ENCODE data around the gene SYNDIG1. TPM values are rescaled to one million over a fixed set of nuclear protein-coding genes. Genes with fewer than 3 reads are reported as not detected.

The SYNDIG1 gene
- total RNA-seq, 1 donor from 2014 or later, result 0.49 TPM

DNA sequence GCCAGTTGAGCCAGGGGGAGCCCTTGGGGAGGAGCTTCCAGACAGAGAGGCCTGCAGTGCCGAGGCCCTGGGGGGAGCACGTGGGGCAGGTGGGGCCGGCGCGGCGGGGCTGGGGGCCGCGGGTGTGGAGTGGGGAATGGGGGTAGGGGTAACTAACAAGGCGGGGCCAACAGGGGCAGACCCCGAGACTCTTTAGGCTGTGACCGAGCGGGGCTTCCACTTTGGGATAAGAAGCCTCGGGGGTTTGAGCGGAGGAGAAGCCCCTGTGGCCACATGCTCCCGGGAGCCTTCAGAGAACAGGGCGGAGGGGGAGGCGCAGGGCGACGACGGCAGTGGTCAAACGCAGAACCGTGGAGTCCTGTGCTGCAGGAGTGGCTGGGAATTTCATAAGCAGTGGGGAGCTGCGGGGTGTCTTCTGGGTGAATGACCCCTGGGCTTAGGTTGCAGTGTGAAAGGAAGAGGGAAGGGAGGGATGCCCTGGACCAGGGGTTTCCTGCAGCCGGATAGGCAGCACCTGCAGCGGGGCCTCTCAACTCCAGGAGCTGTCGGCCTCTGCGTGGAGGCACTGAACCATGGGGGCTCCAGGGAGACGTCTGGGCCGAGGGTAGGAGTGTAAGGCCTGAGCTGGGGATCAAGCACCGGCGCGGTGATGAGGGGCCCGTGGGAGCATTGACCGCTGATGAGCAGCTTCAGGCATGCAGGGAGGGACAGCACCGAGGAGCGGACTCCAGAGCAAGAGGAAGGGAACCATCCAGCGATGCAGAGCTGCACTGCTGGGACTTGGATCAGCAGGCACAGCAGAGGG lies 121.0 kb downstream of the SYNDIG1 start:
- H3K27ac Mint-ChIP-seq (ENCODE audit: unreplicated experiment), result no peak overlapping the region
- H3K9me3 Mint-ChIP-seq, result peaks cover 9% of the 10 kb centered on the region
- no peaks in the 10 kb centered on the region for H3K4me1 Mint-ChIP-seq
- H3K4me3 Mint-ChIP-seq, result no peak overlapping the region
- no peak for DNase-seq (ENCODE audit: low read depth, low spot score)
- H3K36me3 Mint-ChIP-seq (ENCODE audit: low read depth), result no peaks in the 10 kb centered on the region
- TF ChIP-seq, protein P1, sequence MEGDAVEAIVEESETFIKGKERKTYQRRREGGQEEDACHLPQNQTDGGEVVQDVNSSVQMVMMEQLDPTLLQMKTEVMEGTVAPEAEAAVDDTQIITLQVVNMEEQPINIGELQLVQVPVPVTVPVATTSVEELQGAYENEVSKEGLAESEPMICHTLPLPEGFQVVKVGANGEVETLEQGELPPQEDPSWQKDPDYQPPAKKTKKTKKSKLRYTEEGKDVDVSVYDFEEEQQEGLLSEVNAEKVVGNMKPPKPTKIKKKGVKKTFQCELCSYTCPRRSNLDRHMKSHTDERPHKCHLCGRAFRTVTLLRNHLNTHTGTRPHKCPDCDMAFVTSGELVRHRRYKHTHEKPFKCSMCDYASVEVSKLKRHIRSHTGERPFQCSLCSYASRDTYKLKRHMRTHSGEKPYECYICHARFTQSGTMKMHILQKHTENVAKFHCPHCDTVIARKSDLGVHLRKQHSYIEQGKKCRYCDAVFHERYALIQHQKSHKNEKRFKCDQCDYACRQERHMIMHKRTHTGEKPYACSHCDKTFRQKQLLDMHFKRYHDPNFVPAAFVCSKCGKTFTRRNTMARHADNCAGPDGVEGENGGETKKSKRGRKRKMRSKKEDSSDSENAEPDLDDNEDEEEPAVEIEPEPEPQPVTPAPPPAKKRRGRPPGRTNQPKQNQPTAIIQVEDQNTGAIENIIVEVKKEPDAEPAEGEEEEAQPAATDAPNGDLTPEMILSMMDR (conservative IDR thresholded peaks at IDR 0.05), result no peak
- peaks cover 23% of the 10 kb centered on the region for H3K27me3 Mint-ChIP-seq (ENCODE audit: low read depth)

DNA sequence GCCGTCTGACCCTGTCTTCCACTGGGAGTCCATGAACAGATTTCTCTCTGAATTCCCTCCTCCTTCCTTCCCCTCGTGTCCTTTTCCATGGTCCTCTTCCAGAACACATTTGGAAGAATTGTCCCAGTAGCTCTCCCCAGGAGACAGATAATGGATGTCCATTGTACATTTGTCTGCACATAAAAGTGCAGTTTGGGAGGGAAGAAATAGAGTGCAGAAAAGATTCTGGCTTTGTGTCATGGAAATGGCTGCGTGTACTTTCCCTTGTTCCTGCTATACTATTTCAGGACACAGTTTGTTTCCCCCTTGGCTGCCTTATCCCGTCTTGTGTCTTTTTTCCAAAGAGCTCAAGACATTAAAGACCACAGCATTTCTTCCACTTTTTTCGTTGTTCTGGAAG lies 127.6 kb downstream of the SYNDIG1 start:
- no peak overlapping the region for H3K27ac Mint-ChIP-seq (ENCODE audit: unreplicated experiment)
- peaks cover 17% of the 10 kb centered on the region for H3K9me3 Mint-ChIP-seq
- H3K4me3 Mint-ChIP-seq, result no peak overlapping the region
- no peak for DNase-seq (ENCODE audit: low read depth, low spot score)
- peaks cover 26% of the 10 kb centered on the region for H3K27me3 Mint-ChIP-seq (ENCODE audit: low read depth)
- no peaks in the 10 kb centered on the region for H3K4me1 Mint-ChIP-seq
- H3K36me3 Mint-ChIP-seq (ENCODE audit: low read depth), result peaks cover 2% of the 10 kb centered on the region
- TF ChIP-seq, protein P1 (conservative IDR thresholded peaks at IDR 0.05), result no peak

DNA sequence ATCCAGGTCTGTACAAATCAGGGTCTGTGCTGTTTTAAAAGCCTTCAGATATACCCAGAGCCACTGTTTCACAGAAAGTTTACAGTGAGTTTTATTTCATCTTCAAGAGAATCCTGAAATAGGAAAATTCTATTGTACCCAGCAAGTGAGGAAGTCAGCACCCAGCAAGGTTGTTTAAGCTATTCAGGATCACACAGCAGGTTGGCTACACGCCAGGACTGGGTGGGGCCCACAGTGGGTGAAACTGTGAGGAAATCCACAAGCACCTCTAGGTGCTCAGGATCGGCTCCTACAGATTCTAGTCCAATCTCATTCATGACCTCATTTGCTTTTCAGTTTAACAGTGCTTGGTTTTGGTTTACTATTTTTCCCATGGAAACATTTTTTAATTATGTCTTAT lies 128.9 kb downstream of the SYNDIG1 start:
- H3K36me3 Mint-ChIP-seq (ENCODE audit: low read depth), result peaks cover 2% of the 10 kb centered on the region
- H3K4me3 Mint-ChIP-seq, result no peak overlapping the region
- H3K9me3 Mint-ChIP-seq, result peaks cover 21% of the 10 kb centered on the region
- H3K4me1 Mint-ChIP-seq, result no peaks in the 10 kb centered on the region
- H3K27me3 Mint-ChIP-seq (ENCODE audit: low read depth), result peaks cover 23% of the 10 kb centered on the region
- no peak for DNase-seq (ENCODE audit: low read depth, low spot score)
- TF ChIP-seq, protein P1 (conservative IDR thresholded peaks at IDR 0.05), result no peak
- H3K27ac Mint-ChIP-seq (ENCODE audit: unreplicated experiment), result no peak overlapping the region

DNA sequence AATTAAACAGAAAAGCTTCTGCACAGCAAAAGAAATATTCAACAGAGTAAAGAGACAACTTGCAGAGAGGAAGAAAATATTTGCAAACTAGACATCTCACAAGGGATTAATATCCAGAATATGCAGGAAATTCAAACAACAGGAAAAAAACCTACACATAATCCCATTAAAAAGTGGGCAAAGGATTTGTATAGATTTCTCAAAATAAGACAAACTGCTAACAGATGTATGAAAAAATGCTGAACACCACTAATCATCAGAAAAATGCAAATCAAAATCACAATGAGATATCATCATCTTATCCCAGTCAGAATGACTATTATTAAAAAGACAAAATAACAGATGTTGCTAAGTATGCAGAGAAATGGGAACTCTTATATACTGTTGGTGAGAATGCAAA lies 129.6 kb downstream of the SYNDIG1 start:
- TF ChIP-seq, protein P1 (conservative IDR thresholded peaks at IDR 0.05), result no peak
- no peak overlapping the region for H3K27ac Mint-ChIP-seq (ENCODE audit: unreplicated experiment)
- H3K9me3 Mint-ChIP-seq, result peaks cover 18% of the 10 kb centered on the region

DNA sequence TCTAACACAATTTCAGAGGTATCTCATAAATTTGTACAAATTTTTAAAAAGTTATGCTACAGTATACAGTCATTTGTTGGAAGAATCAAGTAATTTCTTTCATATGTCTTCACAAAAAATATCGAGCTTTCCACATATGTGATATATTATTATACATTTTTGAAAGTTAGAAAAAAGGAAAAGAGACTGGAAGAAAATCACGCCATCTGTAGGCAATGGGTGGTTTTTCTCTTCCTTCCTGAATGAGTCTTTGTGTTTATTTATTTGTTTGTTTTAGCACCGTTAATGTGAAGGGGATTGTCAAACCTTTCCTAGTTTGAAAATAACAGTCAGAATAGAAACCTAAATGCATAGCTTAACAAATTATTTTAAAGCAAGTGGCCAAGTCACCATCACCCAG lies 130.6 kb downstream of the SYNDIG1 start:
- peaks cover 13% of the 10 kb centered on the region for H3K27me3 Mint-ChIP-seq (ENCODE audit: low read depth)
- H3K27ac Mint-ChIP-seq (ENCODE audit: unreplicated experiment), result no peak overlapping the region

More for the DNA sequence above, 129.6 kb downstream of the SYNDIG1 start:
- DNase-seq (ENCODE audit: low read depth, low spot score), result no peak
- Mint-ChIP-seq H3K4me1 (no peaks in the 10 kb centered on the region), H3K27me3 (ENCODE audit: low read depth) (peaks cover 22% of the 10 kb centered on the region), H3K36me3 (ENCODE audit: low read depth) (peaks cover 2% of the 10 kb centered on the region), H3K4me3 (no peak overlapping the region)

More for the DNA sequence above, 130.6 kb downstream of the SYNDIG1 start:
- Mint-ChIP-seq H3K36me3 (ENCODE audit: low read depth) (peaks cover 2% of the 10 kb centered on the region), H3K4me3 (no peak overlapping the region), H3K4me1 (no peaks in the 10 kb centered on the region), H3K9me3 (peaks cover 12% of the 10 kb centered on the region)
- no peak for DNase-seq (ENCODE audit: low read depth, low spot score)
- TF ChIP-seq, protein P1 (conservative IDR thresholded peaks at IDR 0.05), result no peak
